Lower leg skin (tissue), 4 donors: Measurements from ENCODE around the gene PCSK6. TPM values are rescaled to one million over a fixed set of nuclear protein-coding genes. Genes with fewer than 3 reads are reported as not detected.
"Not testable (repeated sequence)": the region's sequence is repeated elsewhere in the genome, so short reads cannot be mapped to it uniquely, and the experiment has no call there.

Source experiments
- DNase-seq, 2 donors: peaks; one replicate each; pipeline ENCODE4 v3.0.0-alpha.2; 2019; ENCODE audit warnings: low spot score in 2 of 2
- H3K4me3 ChIP-seq: fragments of 200-600 bp; sonication (generic); 2 replicates; pipeline ENCODE4 v1.5.1; 2017; ENCODE audit warnings: mild to moderate bottlenecking, low read depth; ENCODE audit not compliant: poor library complexity, severe bottlenecking
- POLR2A ChIP-seq, 2 donors: fragments of 450-650 bp; IDR thresholded peaks; one replicate each; pipeline ENCODE4 v1.6.1; 2016 to 2017; ENCODE audit warnings: antibody characterized with exemption in 2 of 2, mild to moderate bottlenecking in 1 of 2, moderate library complexity in 1 of 2
- WGBS, 2 donors: methylation state at CpG; one replicate each; pipeline ENCODE4 v1.1.5; 2018; 5-methylcytosine and 5-hydroxymethylcytosine counted together
- intact Hi-C: fragments of 100-400 bp; cut with DNase I; formaldehyde crosslinking; loops from one replicate; pipeline ENCODE4 v1.15.0; 2023; ENCODE audit warnings: low total_unique reads
- total RNA-seq, 4 donors: library from RNA; depleted of rRNA; stranded (reverse); fragments of >200 nt; gene quantifications; one replicate each; pipeline ENCODE4 v1.1.0, GENCODE V29; 2016
- TF ChIP-seq, protein P1 (sequence below), 3 donors: fragments of 450-650 bp; IDR thresholded peaks; one replicate each; pipeline ENCODE4 v1.5.1; 2016; ENCODE audit warnings: antibody characterized with exemption in 3 of 3, mild to moderate bottlenecking in 3 of 3, moderate library complexity in 2 of 3

The PCSK6 gene
- total RNA-seq, 4 donors from 2014 or later = 20.1 to 45.4 (median 30.4) TPM

DNA sequence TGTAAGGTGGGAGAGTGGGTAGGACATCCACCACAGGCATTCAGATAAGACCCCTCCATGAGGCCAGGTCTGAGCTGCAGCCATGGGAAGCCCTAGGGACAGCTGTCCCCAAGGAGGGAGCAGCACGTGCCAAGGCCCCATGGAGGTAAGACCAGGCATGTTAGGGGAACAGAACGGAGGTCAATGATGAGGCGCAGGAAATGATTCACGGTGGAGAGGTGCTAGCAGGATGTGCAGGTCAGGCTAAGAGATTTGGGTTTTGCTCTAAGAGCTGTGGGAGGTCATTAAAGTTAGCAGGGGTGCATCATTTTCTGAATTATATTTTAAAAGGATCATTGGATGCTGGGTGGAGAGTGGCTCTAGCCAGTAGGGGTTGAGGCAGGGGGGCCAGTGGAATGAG, 128.1 kb downstream of the PCSK6 start:
- TF ChIP-seq, protein P1, sequence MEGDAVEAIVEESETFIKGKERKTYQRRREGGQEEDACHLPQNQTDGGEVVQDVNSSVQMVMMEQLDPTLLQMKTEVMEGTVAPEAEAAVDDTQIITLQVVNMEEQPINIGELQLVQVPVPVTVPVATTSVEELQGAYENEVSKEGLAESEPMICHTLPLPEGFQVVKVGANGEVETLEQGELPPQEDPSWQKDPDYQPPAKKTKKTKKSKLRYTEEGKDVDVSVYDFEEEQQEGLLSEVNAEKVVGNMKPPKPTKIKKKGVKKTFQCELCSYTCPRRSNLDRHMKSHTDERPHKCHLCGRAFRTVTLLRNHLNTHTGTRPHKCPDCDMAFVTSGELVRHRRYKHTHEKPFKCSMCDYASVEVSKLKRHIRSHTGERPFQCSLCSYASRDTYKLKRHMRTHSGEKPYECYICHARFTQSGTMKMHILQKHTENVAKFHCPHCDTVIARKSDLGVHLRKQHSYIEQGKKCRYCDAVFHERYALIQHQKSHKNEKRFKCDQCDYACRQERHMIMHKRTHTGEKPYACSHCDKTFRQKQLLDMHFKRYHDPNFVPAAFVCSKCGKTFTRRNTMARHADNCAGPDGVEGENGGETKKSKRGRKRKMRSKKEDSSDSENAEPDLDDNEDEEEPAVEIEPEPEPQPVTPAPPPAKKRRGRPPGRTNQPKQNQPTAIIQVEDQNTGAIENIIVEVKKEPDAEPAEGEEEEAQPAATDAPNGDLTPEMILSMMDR (IDR thresholded peaks at IDR 0.05) = no peak
- TF ChIP-seq POLR2A (IDR thresholded peaks at IDR 0.05) = no peak
- WGBS, 2 donors = 90 to 95% methylated on average over 4 of the region's 4 CpGs
- intact Hi-C loops = no loop called here
- no peak overlapping the region for H3K4me3 ChIP-seq
- DNase-seq = peak in 1 of 2 donors; percentile 43

DNA sequence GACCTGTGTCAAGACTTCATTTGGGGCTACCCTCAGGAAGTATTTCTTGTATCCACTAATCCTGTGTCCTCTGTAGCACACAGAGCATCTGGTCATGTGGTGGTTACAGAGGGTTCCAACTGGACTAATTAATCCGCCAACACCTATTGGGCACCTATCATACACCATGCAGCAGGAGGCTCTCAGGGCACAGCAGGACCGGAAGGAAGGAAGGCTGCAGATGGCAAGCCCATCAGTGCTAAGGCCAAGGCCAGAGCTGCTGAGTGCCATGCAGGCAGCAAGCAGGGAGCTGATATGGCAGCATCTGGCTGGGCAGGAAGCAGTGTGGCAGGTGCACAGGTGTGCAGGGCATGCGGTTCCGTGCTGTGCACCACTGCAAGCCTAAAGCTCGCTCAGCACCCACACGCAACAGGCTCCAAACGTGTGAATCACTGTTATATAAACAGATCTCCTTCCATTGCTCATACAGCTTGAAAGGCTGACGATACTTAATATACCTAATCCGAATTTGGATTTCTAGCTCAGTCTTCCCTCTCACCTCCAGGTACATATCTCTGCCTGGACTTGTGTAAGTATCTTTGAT, 130.1 kb downstream of the PCSK6 start:
- intact Hi-C loops = no loop called here

GRCh38 chr15:101358895-101359294, 130.6 kb downstream of the PCSK6 start:
- WGBS, 2 donors = 38 to 58% methylated on average over 6 to 7 of the region's 7 CpGs
- TF ChIP-seq, protein P1 (IDR thresholded peaks at IDR 0.05) = no peak
- no peak overlapping the region for H3K4me3 ChIP-seq
- intact Hi-C loops = no loop called here
- peak; percentile 41 to 79 for DNase-seq

More for the DNA sequence above, 130.1 kb downstream of the PCSK6 start:
- 52 to 71% methylated on average over 9 of the region's 9 CpGs for WGBS, 2 donors
- peak in 1 of 2 donors; percentile 61 for DNase-seq
- H3K4me3 ChIP-seq = no peak overlapping the region
- TF ChIP-seq, protein P1 (IDR thresholded peaks at IDR 0.05) = no peak
- TF ChIP-seq POLR2A (IDR thresholded peaks at IDR 0.05) = no peak

- TF ChIP-seq, protein P1 (IDR thresholded peaks at IDR 0.05) = no peak
- no peak for TF ChIP-seq POLR2A (IDR thresholded peaks at IDR 0.05)
- intact Hi-C loops = loop anchor here (1.0 kb wide), 1 partner anchor 58 kb away; no protein-coding TSS in a partner anchor
- peak in 1 of 2 donors; percentile 85 for DNase-seq
- 90 to 92% methylated on average over 11 of the region's 11 CpGs for WGBS, 2 donors
- H3K4me3 ChIP-seq = no peak overlapping the region
Measured at GRCh38 chr15:101357885-101358284, 131.6 kb downstream of the PCSK6 start.

DNA sequence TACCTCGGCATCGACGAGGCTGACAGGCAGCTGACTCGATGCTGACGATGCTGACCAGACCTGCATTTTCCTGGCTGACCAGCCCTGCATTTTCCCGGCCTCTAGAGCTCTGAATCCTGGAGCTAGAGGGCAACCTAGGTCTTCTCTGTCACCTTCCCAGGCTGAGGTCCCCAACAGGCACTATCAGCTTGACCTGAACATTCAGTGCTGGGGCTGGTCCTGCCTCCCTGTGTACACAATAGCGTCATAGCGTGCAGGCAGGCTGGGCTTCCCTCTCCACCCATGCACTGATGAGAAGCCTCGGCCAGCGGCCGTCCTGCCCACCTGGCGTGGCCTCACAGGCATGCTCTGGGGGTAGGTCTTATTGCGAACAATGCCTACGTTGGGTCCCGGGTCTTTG, 132.2 kb downstream of the PCSK6 start:
- no peak for DNase-seq
- no peak overlapping the region for H3K4me3 ChIP-seq
- intact Hi-C loops = loop anchor here (1.0 kb wide), 1 partner anchor 59 kb away; no protein-coding TSS in a partner anchor
- TF ChIP-seq, protein P1 (IDR thresholded peaks at IDR 0.05) = no peak
- no peak for TF ChIP-seq POLR2A (IDR thresholded peaks at IDR 0.05)
- WGBS, 2 donors = 92 to 93% methylated on average over 14 to 15 of the region's 15 CpGs

DNA sequence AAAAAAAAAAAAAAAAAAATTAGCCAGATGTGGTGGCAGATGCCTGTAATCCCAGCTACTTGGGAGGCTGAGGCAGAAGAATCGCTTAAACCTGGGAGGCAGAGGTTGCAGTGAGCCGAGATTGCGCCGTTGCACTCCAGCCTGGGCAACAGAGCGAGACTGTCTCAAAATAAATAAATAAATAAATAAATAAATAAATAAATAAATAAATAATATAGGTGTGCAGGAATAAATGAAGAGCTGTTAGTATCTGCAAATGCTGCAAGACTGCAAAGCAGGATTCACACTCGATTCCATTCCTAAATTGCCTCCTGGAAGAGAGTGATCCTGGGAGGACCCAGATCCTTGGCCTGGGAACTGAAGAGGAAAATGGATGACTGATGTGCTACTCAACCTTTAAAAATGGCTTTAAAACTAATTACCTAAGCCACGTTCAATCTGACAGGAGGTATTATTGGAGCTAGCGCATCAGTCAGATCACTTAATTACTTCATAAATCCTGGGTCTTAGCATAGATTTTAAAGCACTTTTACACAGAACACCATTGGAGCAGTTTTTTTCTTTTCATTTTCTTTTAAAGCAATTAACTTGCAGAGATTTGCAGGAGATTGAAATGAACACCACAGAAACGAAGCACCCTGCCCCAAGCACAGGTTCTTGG, 132.9 kb downstream of the PCSK6 start:
- WGBS, 2 donors = 91 to 92% methylated on average over 9 of the region's 9 CpGs
- DNase-seq, H3K4me3 ChIP-seq: not testable (repeated sequence)
- intact Hi-C loops = loop anchor here (1.0 kb wide), 1 partner anchor 60 kb away; no protein-coding TSS in a partner anchor
